Psoas muscle (tissue), 8 donors: ENCODE measurements around the gene USP37. TPM values are rescaled to one million over a fixed set of nuclear protein-coding genes. Genes with fewer than 3 reads are reported as not detected.

ENCODE experiments used
- ATAC-seq, 4 donors: fragments of 200-7000 bp; cut with Tn5 transposase; one replicate each; pipeline ENCODE4 v1.9.1; 2020; ENCODE audit warnings: moderate library complexity in 3 of 4, mild to moderate bottlenecking in 2 of 4
- DNase-seq, 2 donors: peaks; one replicate each; pipeline ENCODE4 v3.0.0-alpha.2; 2020
- H3K27ac ChIP-seq: fragments of 200-600 bp; one replicate; pipeline ENCODE4 v1.8.0; 2022
- H3K27me3 ChIP-seq, 3 donors: fragments of 200-600 bp in 1 of 3; one replicate each; pipeline versions ENCODE4 v1.6.1 to v1.8.0; 2013 to 2022; ENCODE audit warnings: low read length in 2 of 3, mild to moderate bottlenecking in 2 of 3, moderate library complexity in 1 of 3; ENCODE audit not compliant: insufficient read depth in 3 of 3
- H3K36me3 ChIP-seq, 2 donors: fragments of 200-600 bp in 1 of 2; one replicate each; pipeline versions ENCODE4 v1.6.1 to v1.8.0; 2013 to 2022; ENCODE audit warnings: low read depth in 1 of 2, mild to moderate bottlenecking in 1 of 2, moderate library complexity in 1 of 2; ENCODE audit not compliant: insufficient read depth in 1 of 2
- H3K4me1 ChIP-seq: fragments of 200-600 bp; one replicate; pipeline ENCODE4 v1.8.0; 2022
- H3K4me3 ChIP-seq: fragments of 200-600 bp; one replicate; pipeline ENCODE4 v1.8.0; 2022; ENCODE audit warnings: mild to moderate bottlenecking
- H3K9me3 ChIP-seq: fragments of 200-600 bp; one replicate; pipeline ENCODE4 v1.8.0; 2022
- CTCF ChIP-seq: fragments of 200-600 bp; IDR thresholded peaks from one replicate; pipeline ENCODE4 v1.8.0; 2022; ENCODE audit warnings: antibody characterized with exemption
- WGBS, 3 donors: extraction: QIAGEN DNeasy Blood & Tissue Kit; methylation state at CpG; one replicate each; pipeline versions ENCODE4 v1.1.6 to v1.1.7; 2013; 5-methylcytosine and 5-hydroxymethylcytosine counted together
- intact Hi-C, 2 donors: fragments of 100-400 bp; cut with DNase I; formaldehyde crosslinking; loops; one replicate each; pipeline versions ENCODE4 v1.11.0 to v1.14.2; 2022
- polyA plus RNA-seq, 3 donors: library from polyadenylated mRNA; stranded (reverse); fragments of 200-250 nt; gene quantifications; one replicate each; pipeline ENCODE4 v1.2.3, GENCODE V29; 2013
- total RNA-seq, 4 donors: library from RNA; stranded (reverse); fragmentation: NEBNext Ultra II Directional in 2 of 4; extraction: Animal tissue kit (Norgen Biotek cat#: 25700) in 2 of 4; gene quantifications; one replicate each; pipeline versions ENCODE4 v1.2.1 to v1.2.4, GENCODE V29; 2021 to 2023
- donor health status: healthy with polysubstance abuse.
- donor health status: DM: no; HTN: no; CAD: no; lungs with moderate emphysema.
- donor health status: Bipolar disorder and iron deficiency.
- donor health status: healthy.
- donor health status: DM: yes; HTN: yes; CAD: no.
- donor health status: DM: no; HTN: no; CAD: no.
- donor health status: DM: no; HTN: no; CAD: no.
- donor health status: DM: yes; HTN: yes; CAD: no.

Gene USP37
- total and polyA plus RNA-seq, 7 donors: 2.1 to 10.0 (median 6.3) TPM

- intact Hi-C loops: loop anchor here (2.0 to 10.0 kb wide), 5 partner anchors 59 to 259 kb away; partner anchors contain the start of genes BCS1L (in 1 of the 2), CNOT9 (in 1 of the 2), USP37 (in 1 of the 2) and ZNF142 (in 1 of the 2)
- peaks cover 32% of the 10 kb centered on the region for H3K4me1 ChIP-seq
Observed at GRCh38 chr2:218405746-218406208, 162.4 kb downstream of the USP37 start.

GRCh38 chr2:218405086-218405745 is 162.9 kb downstream of the USP37 start:
- Histone ChIP-seq H3K36me3 (peaks cover 0 to 44% of the 10 kb centered on the region in 2 donors), H3K27me3 (no peaks in the 10 kb centered on the region), H3K4me1 (peaks cover 32% of the 10 kb centered on the region), H3K27ac (peak overlapping the region; percentile 74), H3K9me3 (no peaks in the 10 kb centered on the region), H3K4me3 (peak overlapping the region; percentile 60)
- 38 to 46% (median 40%) methylated on average over 8 of the region's 8 CpGs for WGBS, 3 donors
- no peak for ATAC-seq
- no peak for TF ChIP-seq CTCF
- DNase-seq: no peak
- intact Hi-C loops: loop anchor here (5.0 to 10.0 kb wide), 3 partner anchors 162 to 260 kb away; partner anchors contain the start of genes BCS1L (in 1 of the 2), CNOT9 (in 1 of the 2), USP37 (in 1 of the 2) and ZNF142 (in 1 of the 2)

More at GRCh38 chr2:218405746-218406208, 162.4 kb downstream of the USP37 start:
- peaks cover 0 to 44% of the 10 kb centered on the region in 2 donors for H3K36me3 ChIP-seq
- no peak for TF ChIP-seq CTCF
- ATAC-seq: peak in 3 of 4 donors; percentile 0 to 1 (median 0)
- peak overlapping the region; percentile 60 for H3K4me3 ChIP-seq
- no peaks in the 10 kb centered on the region for H3K9me3 ChIP-seq
- DNase-seq: peak in 1 of 2 donors; percentile 37
- H3K27ac ChIP-seq: peak overlapping the region; percentile 74
- 2 to 6% (median 4%) methylated on average over 15 of the region's 15 CpGs for WGBS, 3 donors
- H3K27me3 ChIP-seq: no peaks in the 10 kb centered on the region

- intact Hi-C loops: loop anchor here (5.0 to 10.0 kb wide), 3 partner anchors 163 to 260 kb away; partner anchors contain the start of genes BCS1L (in 1 of the 2), CNOT9 (in 1 of the 2), USP37 (in 1 of the 2) and ZNF142 (in 1 of the 2)
- Histone ChIP-seq H3K27ac (peak overlapping the region; percentile 74), H3K4me3 (no peak overlapping the region), H3K9me3 (no peaks in the 10 kb centered on the region), H3K4me1 (peaks cover 32% of the 10 kb centered on the region), H3K36me3 (peaks cover 0 to 44% of the 10 kb centered on the region in 2 donors), H3K27me3 (no peaks in the 10 kb centered on the region)
- no peak for ATAC-seq
- no peak for DNase-seq
- TF ChIP-seq CTCF: no peak
- 55 to 75% (median 60%) methylated on average over 16 of the region's 16 CpGs for WGBS, 3 donors
Observed at GRCh38 chr2:218404351-218405085, 163.6 kb downstream of the USP37 start.

GRCh38 chr2:218403810-218404209 is 164.3 kb downstream of the USP37 start:
- peaks cover 0 to 44% of the 10 kb centered on the region in 2 donors for H3K36me3 ChIP-seq
- H3K9me3 ChIP-seq: no peaks in the 10 kb centered on the region
- 71 to 86% (median 85%) methylated on average over 7 of the region's 7 CpGs for WGBS, 3 donors
- H3K27ac ChIP-seq: peak overlapping the region; percentile 74
- ATAC-seq (no peak), DNase-seq (no peak)
- TF ChIP-seq CTCF: no peak
- no peaks in the 10 kb centered on the region for H3K27me3 ChIP-seq
- peaks cover 32% of the 10 kb centered on the region for H3K4me1 ChIP-seq
- no peak overlapping the region for H3K4me3 ChIP-seq
- intact Hi-C loops: loop anchor here in 1 of 2 donors (2.0 to 10.0 kb wide), 2 partner anchors 165 to 261 kb away; partner anchors contain the start of genes CNOT9 and USP37
